GM13977 (cell line): Measurements from ENCODE around the gene CCDC194.

ENCODE experiments used
- DNase-seq: peaks from one replicate; pipeline ENCODE4 v3.0.0; 2012; ENCODE audit warnings: low spot score
- CTCF ChIP-seq: IDR thresholded peaks from 2 replicates; pipeline ENCODE4 v1.5.1; 2012; ENCODE audit warnings: mild to moderate bottlenecking, control low read depth; ENCODE audit not compliant: insufficient read depth; ENCODE audit errors: extremely low read depth, missing control alignments
- in situ Hi-C: fragments of 300-500 bp; cut with MboI; formaldehyde crosslinking; loops from one replicate; pipeline ENCODE4 v1.12.0; 2022; ENCODE audit warnings: low sequenced_read_pairs, low pct_unique_long_range_greater_than_20kb, mixed read lengths, inconsistent platforms; ENCODE audit not compliant: unreplicated experiment

The CCDC194 gene, protein sequence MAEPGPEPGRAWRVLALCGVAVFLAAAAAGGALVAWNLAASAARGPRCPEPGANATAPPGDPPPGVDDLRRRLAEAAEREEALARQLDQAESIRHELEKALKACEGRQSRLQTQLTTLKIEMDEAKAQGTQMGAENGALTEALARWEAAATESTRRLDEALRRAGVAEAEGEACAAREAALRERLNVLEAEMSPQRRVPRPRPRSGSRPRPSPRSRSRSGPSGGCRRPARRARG

GRCh38 chr19:17393914-17394313 is at the start of gene CCDC194:
Gene CCDC194, minus strand, starts transcription at chr19:17394196. Its CDS starts 38 bp downstream, at chr19:17394158.
- in situ Hi-C loops: no loop called here
- no peak for DNase-seq
- TF ChIP-seq CTCF: no peak

- peak; percentile 58 for DNase-seq
- in situ Hi-C loops: no loop called here
- peak; percentile 59 for TF ChIP-seq CTCF
These were observed 47.4 kb upstream of the CCDC194 start for GRCh38 chr19:17441241-17442021.

- TF ChIP-seq CTCF: no peak
- in situ Hi-C loops: no loop called here
- DNase-seq: no peak
These were observed 42.9 kb upstream of the CCDC194 start for GRCh38 chr19:17436874-17437267.

DNA sequence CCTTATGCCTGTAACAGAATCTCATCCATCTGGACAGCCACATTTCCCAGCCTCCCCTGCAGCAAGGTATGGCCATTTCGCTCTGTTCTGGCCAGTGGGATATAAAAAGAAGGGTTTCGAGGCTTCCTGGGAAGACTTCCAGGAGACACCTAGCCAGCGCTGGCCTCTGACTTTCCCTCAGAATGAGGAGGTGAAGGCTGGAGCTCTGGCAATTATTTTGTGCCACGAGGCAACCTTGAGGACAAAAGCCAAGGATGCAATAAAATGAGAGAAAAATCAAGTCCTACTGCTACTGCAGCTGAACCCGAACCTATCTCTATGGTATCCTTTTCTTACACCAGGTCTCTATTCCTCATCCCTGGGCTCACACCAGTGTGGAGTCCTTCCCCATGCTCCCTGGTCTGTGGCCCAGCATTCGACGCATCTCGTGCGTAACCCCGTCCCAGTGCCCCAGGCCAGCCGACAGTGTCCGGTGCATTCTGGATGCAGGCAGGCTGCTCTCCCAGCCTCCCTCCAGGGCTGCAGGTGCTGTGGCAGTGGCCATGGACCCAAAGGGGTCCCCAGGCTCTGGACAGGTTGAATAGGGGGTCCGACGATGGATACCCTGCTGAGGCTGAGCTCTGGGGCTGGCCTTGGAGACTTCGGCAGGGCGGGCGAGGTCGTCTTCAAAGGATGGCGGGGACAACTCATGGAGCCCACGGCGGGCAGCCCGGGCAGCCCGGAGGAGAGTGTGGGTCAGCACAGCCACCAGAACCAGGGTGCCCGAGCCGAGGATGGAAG is 42.3 kb upstream of the CCDC194 start:
- DNase-seq: no peak
- in situ Hi-C loops: no loop called here
- no peak for TF ChIP-seq CTCF

DNA sequence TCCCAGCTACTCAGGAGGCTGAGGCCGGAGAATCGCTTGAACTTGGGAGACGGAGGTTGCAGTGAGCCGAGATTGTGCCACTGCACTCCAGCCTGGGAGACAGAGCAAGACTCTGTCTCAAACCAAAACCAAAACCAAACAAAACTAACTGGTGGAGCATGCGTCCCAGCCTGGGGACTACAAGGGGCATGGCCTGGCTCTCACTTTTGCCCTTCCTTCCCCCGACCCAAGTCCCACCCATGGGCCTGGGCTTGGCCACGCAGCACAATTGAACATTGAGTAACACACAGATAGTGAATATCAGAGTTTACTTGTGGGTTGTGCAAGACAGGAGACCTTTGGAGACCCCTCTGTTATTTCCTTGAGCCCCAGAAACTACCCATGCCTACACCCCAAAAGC is 41.2 kb upstream of the CCDC194 start:
- DNase-seq: no peak
- in situ Hi-C loops: no loop called here

DNA sequence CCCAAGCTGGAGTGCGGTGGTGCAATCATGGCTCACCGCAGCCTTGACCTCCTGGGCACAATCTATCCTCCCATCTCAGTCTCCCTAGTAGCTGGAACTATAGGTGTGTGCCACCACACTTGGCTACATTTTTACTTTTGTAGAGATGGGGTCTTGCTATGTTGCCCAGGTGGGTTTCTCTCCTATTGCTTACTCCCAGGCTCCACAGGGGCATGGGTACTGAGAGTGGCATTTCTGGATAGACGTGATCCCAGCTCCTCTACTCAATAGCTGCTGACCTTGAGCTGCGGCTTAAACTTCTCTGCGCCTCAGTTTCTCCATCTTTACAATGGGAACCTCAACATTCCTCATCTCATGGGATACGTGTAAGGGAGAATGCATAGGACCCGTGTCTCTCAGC is 37.4 kb upstream of the CCDC194 start:
- no peak for DNase-seq
- in situ Hi-C loops: no loop called here
- TF ChIP-seq CTCF: no peak

More for the DNA sequence above, 41.2 kb upstream of the CCDC194 start:
- no peak for TF ChIP-seq CTCF
